DND-41 (cell line): ENCODE data around the gene BRSK2.

Source experiments
- ATAC-seq: fragments of 200-7000 bp; cut with Tn5 transposase; 3 replicates; pipeline ENCODE4 v1.9.1; 2021; ENCODE audit warnings: low read depth; ENCODE audit not compliant: insufficient read depth
- DNase-seq: peaks from one replicate; pipeline ENCODE4 v3.0.0-alpha.2; 2020
- H2AFZ ChIP-seq: 2 replicates; pipeline ENCODE4 v1.6.0; 2012; ENCODE audit warnings: low read depth, low read length
- H3K27ac ChIP-seq: 2 replicates; pipeline ENCODE4 v1.5.1; 2012; ENCODE audit warnings: low read length, inconsistent platforms
- H3K27me3 ChIP-seq: fragments of 200-600 bp; sonication (generic); 2 replicates; pipeline ENCODE4 v1.6.0; 2012; ENCODE audit warnings: low read length, mild to moderate bottlenecking, inconsistent platforms; ENCODE audit not compliant: insufficient read depth, poor library complexity
- H3K36me3 ChIP-seq: 2 replicates; pipeline ENCODE4 v1.5.1; 2012; ENCODE audit warnings: low read length, inconsistent platforms; ENCODE audit not compliant: insufficient read depth
- H3K4me1 ChIP-seq: 2 replicates; pipeline ENCODE4 v1.5.1; 2012; ENCODE audit warnings: mild to moderate bottlenecking, low read length; ENCODE audit not compliant: insufficient read depth
- H3K4me2 ChIP-seq: 2 replicates; pipeline ENCODE4 v1.6.0; 2012; ENCODE audit warnings: mild to moderate bottlenecking, moderate library complexity, low read length, inconsistent platforms; ENCODE audit not compliant: insufficient read depth
- H3K4me3 ChIP-seq, 2 experiments: fragments of 200-600 bp in 1 of 2; shearing (Covaris generic) in 1 of 2; 2 replicates each; pipeline ENCODE4 v1.5.1; 2012 to 2016; ENCODE audit warnings: inconsistent platforms in 2 of 2, low read length in 2 of 2, mild to moderate bottlenecking in 2 of 2, low read depth in 1 of 2, moderate library complexity in 1 of 2
- H3K79me2 ChIP-seq: 2 replicates; pipeline ENCODE4 v1.6.0; 2012; ENCODE audit warnings: low read length, inconsistent platforms; ENCODE audit not compliant: insufficient read depth
- H3K9ac ChIP-seq: 2 replicates; pipeline ENCODE4 v1.6.0; 2012; ENCODE audit warnings: low read depth, mild to moderate bottlenecking, inconsistent platforms, low read length, moderate library complexity
- H3K9me3 ChIP-seq: 2 replicates; pipeline ENCODE4 v1.5.1; 2012; ENCODE audit warnings: low read length, moderate library complexity, mild to moderate bottlenecking, inconsistent platforms; ENCODE audit not compliant: insufficient read depth, severe bottlenecking
- H4K20me1 ChIP-seq: 2 replicates; pipeline ENCODE4 v1.6.0; 2012; ENCODE audit warnings: low read length; ENCODE audit not compliant: insufficient read depth
- CTCF ChIP-seq: IDR thresholded peaks from 2 replicates; pipeline ENCODE4 v1.5.1; 2012; ENCODE audit warnings: borderline replicate concordance, low read length, moderate library complexity, mild to moderate bottlenecking; ENCODE audit not compliant: poor library complexity, severe bottlenecking; ENCODE audit errors: extremely low read depth
- EZH2 ChIP-seq: IDR thresholded peaks from 3 replicates; pipeline ENCODE4 v1.6.1; 2012; ENCODE audit warnings: borderline replicate concordance, low read depth, mild to moderate bottlenecking, moderate library complexity, low read length, inconsistent platforms; ENCODE audit not compliant: severe bottlenecking

Gene BRSK2

GRCh38 chr11:1476940-1477736 lies 87.4 kb downstream of the BRSK2 start:
- Histone ChIP-seq H3K79me2 (peaks cover 5% of the 10 kb centered on the region; the same call in 1 of the 2 replicates), H3K9me3 (no peaks in the 10 kb centered on the region), H3K4me1 (no peaks in the 10 kb centered on the region), H3K27ac (no peak overlapping the region), H3K27me3 (no peaks in the 10 kb centered on the region), H3K4me2 (no peak overlapping the region), H2AFZ (no peak overlapping the region), H3K36me3 (peaks cover 71% of the 10 kb centered on the region), H4K20me1 (peaks cover 57% of the 10 kb centered on the region), H3K4me3 (no peak overlapping the region), H3K9ac (no peak overlapping the region)
- TF ChIP-seq EZH2, result no peak
- no peak for TF ChIP-seq CTCF
- DNase-seq, result no peak
- no peak for ATAC-seq

- H3K4me1 ChIP-seq, result no peaks in the 10 kb centered on the region
- H3K36me3 ChIP-seq, result peaks cover 67% of the 10 kb centered on the region
- DNase-seq, result no peak
- H3K27ac ChIP-seq, result no peak overlapping the region
- H3K9ac ChIP-seq, result no peak overlapping the region
- H3K4me3 ChIP-seq, result no peak overlapping the region
- peaks cover 12% of the 10 kb centered on the region; the same call in 1 of the 2 replicates for H3K79me2 ChIP-seq
- no peaks in the 10 kb centered on the region for H3K27me3 ChIP-seq
- TF ChIP-seq CTCF, result no peak
- no peak for TF ChIP-seq EZH2
- H3K4me2 ChIP-seq, result no peak overlapping the region
- H4K20me1 ChIP-seq, result peaks cover 57% of the 10 kb centered on the region
- ATAC-seq, result no peak
- H2AFZ ChIP-seq, result no peak overlapping the region
- H3K9me3 ChIP-seq, result no peaks in the 10 kb centered on the region
These were observed 88.3 kb downstream of the BRSK2 start for GRCh38 chr11:1478011-1478410.

GRCh38 chr11:1478544-1478943 lies 88.8 kb downstream of the BRSK2 start:
- Histone ChIP-seq H3K4me3 (no peak overlapping the region), H3K9ac (no peak overlapping the region), H3K9me3 (no peaks in the 10 kb centered on the region), H3K4me2 (no peak overlapping the region), H3K36me3 (peaks cover 62% of the 10 kb centered on the region), H2AFZ (no peak overlapping the region), H3K27ac (no peak overlapping the region), H3K4me1 (no peaks in the 10 kb centered on the region), H4K20me1 (peaks cover 57% of the 10 kb centered on the region), H3K79me2 (peaks cover 17% of the 10 kb centered on the region), H3K27me3 (no peaks in the 10 kb centered on the region)
- TF ChIP-seq EZH2 (no peak), CTCF (no peak)
- DNase-seq (no peak), ATAC-seq (no peak)
